Right lobe of liver (tissue), 4 donors: ENCODE measurements around the gene SPOCK1.

Experiments
- CTCF ChIP-seq, 4 donors: fragments of 200-600 bp in 3 of 4; fragments of 450-650 bp in 1 of 4; IDR thresholded peaks; one replicate each; pipeline versions ENCODE4 v1.5.1 to v1.8.0; 2016 to 2022; ENCODE audit warnings: antibody characterized with exemption in 4 of 4, mild to moderate bottlenecking in 2 of 4
- POLR2A ChIP-seq: fragments of 450-650 bp; IDR thresholded peaks from one replicate; pipeline ENCODE4 v1.6.1; 2017; ENCODE audit warnings: antibody characterized with exemption, mild to moderate bottlenecking
- donor health status: DM: no; HTN: no; CAD: no.
- donor health status: DM: no; HTN: no; CAD: no.
- donor health status: DM: no; HTN: yes; CAD: no.

- no peak for TF ChIP-seq CTCF (IDR thresholded peaks at IDR 0.05)
- no peak for TF ChIP-seq POLR2A
Measured at GRCh38 chr5:137442660-137443059, 56.5 kb downstream of the SPOCK1 start.
